DMS79 (cell line): Measurements from ENCODE around the gene CDC42BPG.
A peak's percentile ranks its signal among the peaks of the same experiment; 100 is the strongest.

Source experiments
- DNase-seq: peaks from one replicate; lab custom pipeline; 2025; lab: John Stamatoyannopoulos, UW

Gene CDC42BPG

DNA sequence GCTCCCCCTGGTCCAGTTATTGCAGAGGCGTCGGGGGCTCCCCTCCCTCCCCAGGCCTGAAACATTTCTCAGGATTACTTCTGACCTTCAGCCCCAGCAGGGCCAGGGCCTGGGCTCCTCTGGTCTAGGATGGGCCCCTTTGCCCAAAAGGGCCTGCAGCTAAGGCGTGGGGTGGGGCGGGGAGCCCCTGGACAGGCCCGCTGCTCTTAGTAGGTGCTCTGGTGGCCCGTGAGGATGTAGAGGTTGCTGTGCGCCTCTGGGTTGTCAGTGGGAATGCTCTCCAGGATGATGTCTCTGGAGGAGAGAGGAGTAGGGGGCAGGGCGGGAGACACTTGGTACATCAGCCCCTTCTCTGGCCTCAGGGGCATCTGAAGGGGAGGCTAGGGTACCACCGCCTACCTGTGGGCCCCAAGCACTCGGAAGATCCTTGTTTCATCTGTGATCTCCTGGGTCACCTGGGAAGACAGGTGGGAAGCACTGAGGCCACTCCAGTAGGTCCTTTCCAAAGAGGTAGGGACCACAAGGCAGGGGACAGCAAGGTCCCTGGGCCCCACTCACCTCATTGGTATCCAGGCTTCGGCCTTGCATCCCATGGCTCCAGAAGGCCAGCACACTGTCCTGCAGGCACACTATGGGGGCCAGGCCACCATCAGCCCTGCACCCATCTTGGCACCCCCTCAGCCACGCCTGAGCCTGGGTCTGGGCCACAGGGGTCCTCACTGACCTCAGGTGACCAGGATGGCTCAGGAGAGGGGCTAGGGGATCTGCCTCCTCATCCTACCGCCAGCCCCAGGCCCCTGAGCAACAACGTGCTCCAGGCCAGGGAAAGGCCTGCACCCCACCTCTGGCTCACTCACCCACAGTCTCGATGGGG is 54.9 kb downstream of the CDC42BPG start:
- DNase-seq: no peak

DNA sequence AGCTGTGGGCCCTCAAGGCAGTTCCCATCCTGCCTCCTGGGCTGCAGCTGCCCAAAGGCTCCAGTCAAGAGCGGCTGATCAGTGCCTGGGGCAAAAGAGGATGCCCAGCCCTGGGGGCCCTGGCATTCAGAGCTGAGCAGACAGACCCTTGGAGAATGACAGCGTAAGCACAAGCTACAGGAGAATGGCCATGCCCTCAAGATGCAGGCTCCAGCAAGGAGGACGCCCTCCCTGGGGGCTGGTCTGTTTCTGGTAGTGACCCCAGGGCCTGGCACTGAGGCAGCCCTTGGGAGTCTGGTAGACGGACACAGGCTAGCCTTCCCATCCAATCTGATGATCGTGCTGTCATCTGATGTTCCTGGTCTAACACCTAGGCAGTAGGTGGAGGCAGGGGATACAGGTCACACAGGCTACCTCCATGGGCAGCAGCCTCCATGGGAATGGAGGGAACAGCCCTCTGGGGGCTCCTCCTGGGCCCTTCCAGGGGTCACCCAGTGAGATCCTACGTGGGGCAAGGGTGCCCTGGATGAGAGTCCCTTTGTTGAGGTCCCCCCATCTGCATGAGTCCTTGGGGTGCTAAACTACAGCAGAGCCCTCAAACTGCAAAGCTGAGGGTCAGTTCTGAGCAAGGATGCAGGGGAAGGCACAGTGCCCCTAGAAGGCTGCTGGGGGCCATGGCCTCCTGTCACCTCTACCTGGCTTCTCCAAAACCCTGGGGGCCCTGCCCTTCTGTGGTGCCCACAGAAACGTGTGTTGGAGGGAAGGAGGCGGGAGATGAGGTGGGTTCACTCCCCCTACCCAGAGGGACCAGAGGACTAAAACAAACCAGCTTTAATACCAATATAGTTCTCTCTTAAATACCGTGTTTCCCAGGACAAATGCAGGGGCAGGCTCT is 55.9 kb downstream of the CDC42BPG start:
- no peak for DNase-seq

DNA sequence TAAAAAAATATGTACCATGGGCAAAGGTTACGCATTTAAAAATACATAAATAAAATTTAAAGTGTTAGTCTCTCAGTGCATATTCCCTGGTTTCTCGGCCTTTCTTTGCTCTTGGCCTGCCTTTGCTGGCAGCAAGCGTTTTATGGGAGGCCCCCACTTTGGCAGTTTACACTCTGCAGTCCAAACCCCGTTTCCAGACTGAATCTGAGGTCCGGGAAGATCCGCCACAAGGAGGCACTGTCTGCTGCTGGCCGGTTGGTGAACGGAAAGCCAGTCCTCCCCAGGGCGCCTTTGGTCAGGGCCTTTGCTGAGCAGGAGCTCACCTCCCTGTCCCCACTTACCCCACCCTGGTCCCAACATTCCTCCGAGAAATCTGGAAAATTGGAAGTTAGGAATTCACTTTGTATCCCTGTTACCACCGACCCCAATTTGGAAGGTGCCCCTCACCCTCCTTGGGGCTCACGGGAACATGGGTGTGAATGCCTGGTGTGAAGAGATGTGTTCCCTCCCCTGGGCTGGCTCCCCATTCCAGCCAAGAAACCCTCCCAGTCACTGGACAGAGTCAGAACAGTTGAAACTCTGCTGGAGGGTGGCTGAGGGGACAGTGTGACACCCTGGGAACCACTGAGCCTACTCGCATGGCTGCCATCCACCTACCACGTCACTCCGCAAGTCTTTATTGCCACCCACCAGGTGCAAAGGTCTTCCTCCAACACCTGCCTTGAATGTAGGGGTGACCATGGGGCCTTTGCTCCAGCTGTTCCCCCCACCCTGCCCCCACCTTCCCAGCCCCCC is 56.7 kb downstream of the CDC42BPG start:
- DNase-seq: no peak

DNA sequence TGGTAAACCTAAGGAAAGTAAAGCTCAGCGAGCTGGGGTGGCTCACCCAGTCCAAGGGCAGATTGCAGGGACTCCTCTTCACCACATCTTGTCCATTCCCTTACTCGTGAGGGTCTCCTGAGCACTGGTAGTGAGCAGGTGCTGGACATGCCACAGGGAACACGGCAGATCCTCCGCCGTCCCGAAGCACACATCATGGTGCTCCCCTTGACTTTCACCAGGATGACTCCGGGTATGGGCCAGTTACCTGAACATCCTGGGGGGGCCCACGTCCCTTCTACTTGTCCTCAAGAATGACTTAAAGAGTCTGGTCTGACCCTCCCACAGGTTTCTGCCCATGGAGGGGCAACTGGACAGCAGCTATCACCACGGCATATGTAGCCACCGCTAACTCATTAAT is 58.1 kb downstream of the CDC42BPG start:
- DNase-seq: no peak

- no peak for DNase-seq
Observed at GRCh38 chr11:64784813-64785581, 59.5 kb downstream of the CDC42BPG start.

- DNase-seq: peak; percentile 100
Observed at GRCh38 chr11:64778473-64779298, 65.8 kb downstream of the CDC42BPG start, which contains the start of gene SF1. TSS of gene SF1 (minus strand) at chr11:64778542. CDS start at chr11:64778392, 150 bp downstream.

DNA sequence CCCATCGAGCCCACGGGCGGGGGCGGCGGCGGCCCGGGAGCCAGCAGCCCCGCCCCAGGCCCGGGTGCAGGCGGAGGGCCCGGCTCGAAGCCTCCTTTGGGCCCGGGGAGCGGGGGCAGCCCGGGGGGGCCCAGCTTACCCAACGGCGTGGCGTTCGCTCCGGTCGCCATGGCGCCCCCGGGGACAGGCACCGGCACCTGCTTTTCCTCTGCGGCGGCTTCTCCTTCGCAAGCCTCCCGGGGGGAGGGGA is 66.3 kb downstream of the CDC42BPG start:
- no peak for DNase-seq

DNA sequence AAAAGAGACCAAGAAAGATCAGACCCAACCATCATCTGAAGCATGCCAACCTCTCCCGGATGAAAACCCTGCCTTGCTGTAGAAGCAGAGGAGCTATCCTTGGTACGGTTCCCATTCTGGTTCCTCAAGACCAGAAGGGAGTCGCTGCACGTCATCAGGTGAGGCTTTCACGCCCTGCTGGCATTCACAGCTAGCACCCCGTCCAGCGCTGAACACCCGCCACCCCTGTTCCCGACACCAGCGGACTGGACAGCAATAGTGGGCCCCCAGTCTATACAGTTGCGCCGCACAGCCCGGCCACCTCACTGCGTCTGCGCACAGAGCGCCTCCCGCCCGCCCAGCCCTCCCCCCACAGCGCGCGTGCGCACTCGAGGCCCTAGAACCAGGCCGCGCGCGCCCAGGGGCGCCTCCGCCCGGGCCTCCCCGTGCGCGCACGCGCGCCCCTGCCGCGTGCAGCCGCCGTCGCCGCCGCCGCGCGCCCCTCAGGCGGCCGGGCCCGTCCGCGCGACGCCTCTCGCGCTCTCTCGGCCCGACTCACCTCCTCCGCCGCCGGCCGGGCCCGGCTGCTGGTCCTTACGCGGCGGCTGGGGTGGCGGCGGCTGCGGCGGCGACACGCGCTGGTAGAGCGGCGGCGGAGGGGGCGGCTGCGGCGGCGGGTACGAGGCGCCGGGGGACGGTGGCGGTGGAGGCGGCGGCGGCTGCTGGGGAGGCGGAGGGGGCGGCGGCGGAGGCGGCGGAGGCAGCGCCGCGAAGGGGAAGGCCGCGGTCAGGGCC is 66.8 kb downstream of the CDC42BPG start:
- peak; percentile 25 for DNase-seq

GRCh38 chr11:64776875-64777274 is 67.6 kb downstream of the CDC42BPG start:
- DNase-seq: no peak

GRCh38 chr11:64776425-64776824 is 68.0 kb downstream of the CDC42BPG start:
- DNase-seq: no peak

- no peak for DNase-seq
Observed at GRCh38 chr11:64774144-64774543, 70.3 kb downstream of the CDC42BPG start.
